BJ (cell line): ENCODE measurements around the gene ASB7. TPM values are rescaled to one million over a fixed set of nuclear protein-coding genes. Genes with fewer than 3 reads are reported as not detected.

Source experiments
- CTCF ChIA-PET: fragments of 350-600 bp; formaldehyde crosslinking; extraction: SDS; loops from one replicate; lab custom pipeline; 2021; ENCODE audit warnings: antibody characterized with exemption, inconsistent platforms; lab: Yijun Ruan, JAX
- POLR2A ChIA-PET: fragments of 300-600 bp; sonication (Branson Sonifier 250); formaldehyde crosslinking; extraction: SDS; loops from one replicate; lab custom pipeline; 2021; ENCODE audit warnings: antibody characterized with exemption; lab: Charles Lee
- DNase-seq: peaks from one replicate; pipeline ENCODE4 v3.0.0-alpha.2; 2011; ENCODE audit warnings: low read depth
- H3K27me3 ChIP-seq: 2 replicates; pipeline ENCODE4 v1.6.0; 2011; ENCODE audit warnings: low read length; ENCODE audit not compliant: control insufficient read depth, insufficient read depth
- H3K36me3 ChIP-seq: 2 replicates; pipeline ENCODE4 v1.5.1; 2011; ENCODE audit warnings: low read length; ENCODE audit not compliant: control insufficient read depth, insufficient read depth
- H3K4me3 ChIP-seq: 2 replicates; pipeline ENCODE4 v1.5.1; 2011; ENCODE audit warnings: low read depth, mild to moderate bottlenecking, control low read depth, low read length
- CTCF ChIP-seq: IDR thresholded peaks from 2 replicates; pipeline ENCODE4 v1.5.1; 2011; ENCODE audit warnings: low read depth, mild to moderate bottlenecking, control low read depth, inconsistent platforms, low read length, moderate library complexity; ENCODE audit not compliant: insufficient read depth
- polyA plus RNA-seq: library from polyadenylated mRNA; depleted of rRNA; stranded (reverse); fragments of >200 nt; gene quantifications from 2 replicates; pipeline ENCODE4 v1.2.3, GENCODE V29; 2011

The ASB7 gene
- polyA plus RNA-seq, 1 experiment = 11.2 TPM

- no peak for TF ChIP-seq CTCF
- CTCF ChIA-PET = interaction anchor here (1.2 kb wide), 1 partner anchor 13 kb away, joined by 6 read pairs; no protein-coding TSS in a partner anchor
- Histone ChIP-seq H3K27me3 (no peaks in the 10 kb centered on the region), H3K36me3 (no peaks in the 10 kb centered on the region), H3K4me3 (no peak overlapping the region)
- POLR2A ChIA-PET = no interaction called here
- DNase-seq = no peak
Observed at GRCh38 chr15:100684591-100684990, 82.2 kb downstream of the ASB7 start.

GRCh38 chr15:100686021-100686724, 83.8 kb downstream of the ASB7 start:
- CTCF ChIA-PET = interaction anchor here (0.7 to 1.7 kb wide), 4 partner anchors 14 to 187 kb away, joined by 3 to 7 read pairs (median 4); no protein-coding TSS in a partner anchor
- H3K4me3 ChIP-seq = no peak overlapping the region
- H3K27me3 ChIP-seq = no peaks in the 10 kb centered on the region
- POLR2A ChIA-PET = no interaction called here
- H3K36me3 ChIP-seq = no peaks in the 10 kb centered on the region
- no peak for DNase-seq
- TF ChIP-seq CTCF = no peak

- ChIA-PET POLR2A (no interaction called here), CTCF (interaction anchor here (1.0 to 1.7 kb wide), 2 partner anchors 15 to 231 kb away, joined by 3 to 7 read pairs; no protein-coding TSS in a partner anchor)
- H3K4me3 ChIP-seq = no peak overlapping the region
- H3K27me3 ChIP-seq = no peaks in the 10 kb centered on the region
- no peak for TF ChIP-seq CTCF
- no peak for DNase-seq
- H3K36me3 ChIP-seq = no peaks in the 10 kb centered on the region
Observed at GRCh38 chr15:100686725-100687473, 84.5 kb downstream of the ASB7 start.

- DNase-seq = no peak
- Histone ChIP-seq H3K4me3 (no peak overlapping the region), H3K36me3 (no peaks in the 10 kb centered on the region), H3K27me3 (no peaks in the 10 kb centered on the region)
- CTCF ChIA-PET = interaction anchor here (0.6 to 1.0 kb wide), 2 partner anchors 9 to 230 kb away, joined by 3 to 4 read pairs; no protein-coding TSS in a partner anchor
- POLR2A ChIA-PET = no interaction called here
- no peak for TF ChIP-seq CTCF
Observed at GRCh38 chr15:100687582-100688141, 85.3 kb downstream of the ASB7 start.

- Histone ChIP-seq H3K36me3 (no peaks in the 10 kb centered on the region), H3K27me3 (no peaks in the 10 kb centered on the region), H3K4me3 (no peak overlapping the region)
- CTCF ChIA-PET = interaction anchor here (1.2 kb wide), 1 partner anchor 17 kb away, joined by 3 read pairs; no protein-coding TSS in a partner anchor
- POLR2A ChIA-PET = no interaction called here
- DNase-seq = no peak
- no peak for TF ChIP-seq CTCF
Observed at GRCh38 chr15:100688549-100689120, 86.2 kb downstream of the ASB7 start.
